GM19395 (cell line): ENCODE measurements around the gene PHF13.
"Not testable (repeated sequence)": the region's sequence is repeated elsewhere in the genome, so short reads cannot be mapped to it uniquely, and the experiment has no call there.

Experiments used
- ATAC-seq: cut with Tn5 transposase; IDR thresholded peaks from one replicate; pipeline ENCODE4 v1.9.1; 2021; ENCODE audit warnings: mild to moderate bottlenecking, moderate library complexity; ENCODE audit not compliant: unreplicated experiment

Gene PHF13

GRCh38 chr1:6586404-6586816 is 27.1 kb upstream of the PHF13 start:
- ATAC-seq: no peak

GRCh38 chr1:6587261-6588005 is 26.1 kb upstream of the PHF13 start:
- ATAC-seq: no peak

- ATAC-seq: no peak
These were observed 25.2 kb upstream of the PHF13 start for GRCh38 chr1:6588128-6588892.

GRCh38 chr1:6588893-6589520 is 24.5 kb upstream of the PHF13 start:
- ATAC-seq: no peak

- ATAC-seq: no peak
These were observed 23.5 kb upstream of the PHF13 start for GRCh38 chr1:6590046-6590445.

DNA sequence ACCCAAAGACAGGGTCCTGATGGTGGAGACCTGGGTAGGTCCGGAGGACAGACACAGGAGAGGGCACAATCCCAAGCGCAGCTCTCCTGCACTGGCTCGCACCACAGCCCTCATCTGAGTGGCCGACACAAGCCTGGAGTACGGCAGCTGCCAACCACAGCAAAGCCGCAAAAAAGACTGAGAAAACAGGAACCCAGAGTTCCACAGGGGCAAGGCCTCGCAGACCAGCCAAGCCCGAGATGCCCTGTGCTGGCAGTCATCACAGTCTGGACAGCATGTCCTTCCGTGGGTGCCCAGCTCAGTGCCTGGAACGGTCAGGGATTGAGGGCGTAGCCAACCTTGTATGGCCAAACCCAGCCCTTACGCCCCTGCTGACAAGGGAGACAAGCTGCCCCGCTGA is 22.3 kb upstream of the PHF13 start:
- ATAC-seq: no peak

DNA sequence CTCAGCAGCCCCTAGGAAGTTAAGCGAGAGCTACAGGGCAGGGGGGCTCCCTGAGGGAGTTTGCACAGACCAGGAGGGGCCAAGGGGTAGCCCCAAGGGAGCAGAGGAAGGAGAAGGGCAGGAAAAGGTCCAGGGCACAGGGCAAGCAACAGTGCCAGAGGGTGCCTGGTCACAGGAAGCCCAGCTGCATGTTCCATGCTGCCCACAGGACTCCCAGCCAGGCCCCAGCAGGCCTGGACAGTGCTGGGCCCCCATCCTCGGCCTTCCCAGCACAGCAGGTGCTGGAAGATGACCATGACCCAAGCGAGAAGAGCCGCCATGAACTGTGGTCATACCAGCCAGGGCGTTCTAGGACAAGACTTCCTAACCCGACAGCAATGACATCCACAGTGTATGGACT is 21.9 kb upstream of the PHF13 start:
- ATAC-seq: no peak

- ATAC-seq: no peak
These were observed 21.1 kb upstream of the PHF13 start for GRCh38 chr1:6592441-6592840.

DNA sequence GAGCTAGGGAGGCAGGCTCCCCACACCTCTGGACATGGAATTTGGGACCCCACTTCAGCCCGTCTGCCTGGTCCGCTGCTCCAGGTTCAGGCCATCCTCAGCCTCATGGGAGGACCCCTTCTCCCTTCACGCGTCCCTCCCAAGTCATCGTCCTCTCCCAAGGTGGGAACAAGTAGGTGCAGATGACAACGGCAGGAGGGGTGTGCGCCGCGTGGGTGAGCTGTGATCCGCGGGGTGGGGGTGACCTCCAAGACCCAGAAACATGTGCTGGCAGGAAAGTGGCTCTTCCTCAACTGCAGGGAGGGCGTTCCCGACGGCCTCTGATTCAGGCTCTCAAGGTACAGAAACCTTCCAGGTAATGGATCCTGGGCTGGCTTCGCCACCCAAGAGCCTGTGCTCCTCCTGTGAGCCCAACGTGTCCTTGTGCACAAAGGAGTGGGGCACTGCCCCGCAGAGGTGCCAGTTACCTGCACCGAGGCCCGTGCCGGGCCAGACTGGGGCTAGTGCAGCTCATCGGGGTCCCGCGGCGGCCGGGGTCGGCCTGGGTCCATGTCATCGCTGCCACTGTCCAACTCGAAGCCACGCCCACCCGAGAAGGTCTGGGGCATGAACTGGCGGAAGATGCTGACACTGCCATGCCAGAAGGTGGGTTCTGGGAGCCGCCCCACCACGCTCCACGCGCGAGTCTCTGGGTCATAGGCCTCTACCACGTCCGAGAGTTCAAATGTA is 20.5 kb upstream of the PHF13 start:
- ATAC-seq: no peak

GRCh38 chr1:6593810-6594209 is 19.7 kb upstream of the PHF13 start:
- ATAC-seq: no peak

DNA sequence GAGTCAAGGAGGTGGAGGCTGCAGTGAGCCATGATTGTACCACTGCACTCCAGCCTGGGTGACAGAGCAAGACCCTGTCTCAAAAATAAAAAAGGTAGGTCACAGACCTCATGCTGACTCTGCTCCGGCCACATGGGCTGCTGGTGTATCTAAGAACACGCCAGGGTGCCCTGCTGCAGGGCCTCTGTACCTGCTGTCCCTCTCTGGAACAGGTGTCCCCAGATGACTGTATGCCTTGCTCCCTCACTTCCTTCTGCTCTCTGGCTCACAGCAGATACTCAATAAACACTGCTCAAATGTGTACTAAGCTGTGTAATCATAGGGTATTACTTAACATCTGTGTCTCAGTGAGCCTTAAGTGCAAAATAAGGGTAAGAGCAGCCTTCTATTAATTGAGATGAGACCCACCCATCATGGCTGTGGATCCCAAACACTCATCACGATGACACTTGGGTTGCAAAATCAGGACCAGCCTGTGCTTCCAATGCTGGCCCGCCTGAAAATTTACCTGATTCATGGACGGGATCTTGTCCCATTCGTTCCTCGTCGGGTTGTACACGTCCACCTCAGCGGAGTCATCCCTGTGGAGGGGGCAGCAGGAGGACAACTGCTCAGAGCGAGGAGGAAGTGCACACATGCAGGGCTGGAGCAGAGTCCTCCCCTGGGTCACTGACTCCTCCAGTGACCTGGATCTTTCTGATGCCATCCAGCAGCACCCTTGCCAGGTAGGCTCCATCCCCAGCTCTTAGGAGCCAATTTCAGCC is 18.4 kb upstream of the PHF13 start:
- no peak for ATAC-seq

DNA sequence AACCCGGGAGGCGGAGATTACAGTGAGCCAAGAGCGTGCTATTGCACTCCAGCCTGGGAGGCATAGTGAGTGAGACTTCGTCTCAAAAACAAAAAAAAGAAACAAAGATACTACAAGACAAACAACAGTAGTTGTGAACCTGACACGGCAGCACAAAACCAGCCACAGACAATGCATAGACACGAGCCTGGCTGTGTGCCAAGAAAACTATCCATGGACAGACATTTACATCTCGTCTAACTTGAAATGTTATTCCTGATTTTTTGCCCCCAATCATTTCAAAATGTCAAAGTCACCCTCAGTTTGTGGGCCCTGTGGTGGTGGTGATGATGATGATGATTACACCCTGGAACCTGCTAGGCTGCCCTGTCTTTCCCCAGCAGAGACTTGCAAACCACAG is 17.2 kb upstream of the PHF13 start:
- no peak for ATAC-seq

GRCh38 chr1:6596886-6597776 is 16.4 kb upstream of the PHF13 start:
- ATAC-seq: no peak

GRCh38 chr1:6597777-6598131 is 15.8 kb upstream of the PHF13 start:
- no peak for ATAC-seq

DNA sequence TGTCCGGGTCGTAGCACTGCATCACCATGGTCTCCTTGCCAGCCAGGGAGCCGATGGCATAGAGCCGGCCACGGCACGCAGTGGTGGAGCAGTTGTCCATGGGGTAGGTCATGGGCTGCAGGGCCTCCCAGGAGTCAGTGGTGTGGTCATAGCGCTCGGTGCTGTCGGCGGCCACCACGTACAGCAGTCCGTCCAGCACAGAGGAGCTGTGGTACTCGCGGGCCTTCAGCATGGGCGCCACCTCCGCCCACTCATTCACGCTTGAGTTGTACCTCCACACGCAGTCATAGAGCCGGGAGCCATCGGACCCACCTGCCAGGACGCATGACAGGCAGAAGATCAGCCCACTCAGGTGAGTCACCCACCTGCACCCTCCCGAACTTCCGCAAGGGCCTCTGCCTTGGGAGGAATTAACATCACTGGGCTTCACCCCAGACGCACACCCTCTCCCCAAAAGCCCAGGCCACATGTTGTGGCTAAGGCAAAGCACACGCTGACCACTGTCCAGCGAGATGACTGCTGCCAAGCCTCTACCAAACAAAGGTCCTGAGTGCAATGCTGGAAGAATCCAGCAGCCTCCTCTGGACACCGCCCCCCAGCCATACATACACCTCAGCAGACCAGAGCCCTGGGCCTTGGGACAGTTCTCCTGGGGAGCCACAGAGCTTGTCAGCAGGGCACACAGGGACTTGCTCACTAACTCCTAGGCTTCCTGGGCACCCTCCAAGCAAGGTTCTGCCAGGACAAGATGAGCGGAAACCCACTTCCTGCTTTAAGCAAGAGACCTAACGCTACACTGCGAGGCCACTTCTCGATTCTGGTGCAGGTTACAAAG is 14.2 kb upstream of the PHF13 start:
- no peak for ATAC-seq

DNA sequence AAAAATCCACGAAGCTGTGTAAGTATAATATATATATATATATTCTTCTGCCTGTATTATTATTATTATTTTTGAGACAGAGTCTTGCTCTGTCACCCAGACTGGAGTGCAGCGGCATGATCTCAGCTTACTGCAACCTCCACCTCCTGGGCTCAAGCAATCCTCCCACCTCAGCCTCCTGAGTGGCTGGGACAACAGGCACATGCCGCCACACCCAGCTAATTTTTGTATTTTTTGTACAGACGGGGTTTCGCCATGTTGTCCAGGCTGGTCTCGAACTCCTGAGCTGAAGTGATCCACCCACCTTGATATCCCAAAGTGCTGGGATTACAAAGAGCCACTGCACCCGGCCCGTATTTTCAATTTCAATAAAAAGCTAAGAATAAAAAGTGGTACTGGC is 13.5 kb upstream of the PHF13 start:
- ATAC-seq: not testable (repeated sequence)

- ATAC-seq: peak; percentile 1
These were observed 13.0 kb upstream of the PHF13 start for GRCh38 chr1:6600410-6601048.
